HL-60/S4 (cell line): ENCODE measurements around the gene LRRK2.
"Not testable (repeated sequence)": the region's sequence is repeated elsewhere in the genome, so short reads cannot be mapped to it uniquely, and the experiment has no call there.

Experiments used
- in situ Hi-C: fragments of 300-500 bp; cut with MboI; formaldehyde crosslinking; loops from 2 replicates; pipeline ENCODE4 v1.14.3; 2022; ENCODE audit warnings: low sequenced_read_pairs

The LRRK2 gene

GRCh38 chr12:40244526-40245156 lies 19.8 kb downstream of the LRRK2 start:
- in situ Hi-C loops: not testable (repeated sequence)

DNA sequence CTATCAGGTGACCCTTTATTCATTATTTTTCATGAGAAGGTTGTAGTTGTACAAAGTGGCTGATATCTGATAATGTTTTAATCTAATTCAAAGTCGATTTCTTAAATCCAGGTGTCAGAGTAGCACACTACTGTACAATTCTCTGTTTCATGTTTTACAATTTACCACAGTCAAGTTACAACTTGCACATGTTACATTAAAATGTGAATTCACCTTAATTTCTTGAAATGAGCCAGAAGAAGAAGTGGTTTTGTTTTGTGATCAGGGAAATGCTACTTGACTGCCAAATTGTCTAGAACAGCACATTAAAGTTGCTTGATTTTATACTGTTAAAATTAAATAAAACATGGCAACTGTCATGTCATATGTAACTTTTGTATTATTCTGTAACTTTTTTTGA lies 23.2 kb downstream of the LRRK2 start:
- in situ Hi-C loops: no loop called here

DNA sequence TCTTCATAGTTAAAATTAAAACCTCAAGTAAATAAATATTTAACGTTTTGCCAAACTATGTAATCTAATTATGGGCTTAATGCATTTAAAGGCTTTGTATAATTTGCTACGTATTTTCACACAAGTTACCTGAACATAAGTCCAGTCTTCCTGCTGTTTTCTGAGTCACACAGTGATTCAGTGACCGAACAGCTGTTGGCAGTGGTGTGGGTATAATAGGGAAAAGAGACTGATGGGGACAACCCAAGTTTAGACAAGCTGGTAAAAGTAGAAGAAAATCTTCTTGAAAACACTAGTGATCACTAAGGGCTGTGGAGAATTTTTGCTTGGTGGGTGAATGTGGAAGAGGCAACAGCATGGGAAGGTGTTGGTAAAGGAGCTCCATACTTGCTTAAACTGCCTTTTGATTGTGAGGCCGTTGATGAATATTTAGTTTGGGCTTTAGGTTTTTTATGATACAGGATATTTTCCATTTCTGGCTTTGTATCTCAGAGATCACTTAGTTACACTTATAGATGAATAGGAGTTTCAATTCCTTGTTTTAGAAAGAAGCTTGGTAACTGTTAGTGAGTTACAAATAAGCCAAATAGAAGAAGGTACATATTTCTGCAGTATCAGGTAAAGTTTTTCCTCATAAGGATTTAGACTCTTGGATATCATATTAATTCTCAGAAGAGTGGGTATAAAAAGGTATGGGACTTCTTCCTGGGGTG lies 23.9 kb downstream of the LRRK2 start:
- in situ Hi-C loops: no loop called here

DNA sequence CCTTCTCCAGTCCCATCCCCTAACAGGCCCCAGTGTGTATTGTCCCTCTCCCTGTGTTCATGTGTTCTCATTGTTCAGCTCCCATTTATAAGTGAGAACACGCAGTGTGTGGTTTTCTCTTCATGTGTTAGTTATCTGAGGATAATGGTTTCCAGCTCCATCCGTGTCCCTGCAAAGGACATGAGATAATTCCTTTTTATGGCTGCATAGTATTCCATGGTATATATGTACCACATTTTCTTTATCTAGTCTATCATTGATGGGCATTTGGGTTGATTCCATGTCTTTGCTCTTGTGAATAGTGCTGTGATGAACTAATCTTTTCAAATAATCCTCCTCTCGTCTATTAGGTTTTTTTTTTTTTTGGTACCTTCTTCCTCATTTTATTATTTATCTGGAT lies 25.9 kb downstream of the LRRK2 start:
- in situ Hi-C loops: not testable (repeated sequence)

DNA sequence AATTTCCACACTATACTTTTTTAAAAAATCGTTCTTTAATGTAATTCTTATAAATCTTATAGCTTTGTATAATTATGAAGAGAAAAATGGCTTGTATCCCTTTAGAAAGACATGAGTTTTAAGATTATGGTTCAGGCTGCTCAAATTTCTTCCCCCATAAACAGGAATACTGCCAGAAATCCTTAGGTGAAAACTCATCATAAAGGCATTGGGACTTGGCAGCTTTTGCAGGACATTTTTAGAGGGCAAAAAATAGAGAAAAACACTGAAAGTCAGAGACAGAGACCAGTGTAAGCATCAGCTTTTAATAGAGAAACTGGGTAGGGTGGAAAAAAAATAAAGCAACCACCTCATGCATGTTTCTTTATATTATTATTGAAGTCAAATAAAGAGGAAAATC lies 29.1 kb downstream of the LRRK2 start:
- in situ Hi-C loops: no loop called here

DNA sequence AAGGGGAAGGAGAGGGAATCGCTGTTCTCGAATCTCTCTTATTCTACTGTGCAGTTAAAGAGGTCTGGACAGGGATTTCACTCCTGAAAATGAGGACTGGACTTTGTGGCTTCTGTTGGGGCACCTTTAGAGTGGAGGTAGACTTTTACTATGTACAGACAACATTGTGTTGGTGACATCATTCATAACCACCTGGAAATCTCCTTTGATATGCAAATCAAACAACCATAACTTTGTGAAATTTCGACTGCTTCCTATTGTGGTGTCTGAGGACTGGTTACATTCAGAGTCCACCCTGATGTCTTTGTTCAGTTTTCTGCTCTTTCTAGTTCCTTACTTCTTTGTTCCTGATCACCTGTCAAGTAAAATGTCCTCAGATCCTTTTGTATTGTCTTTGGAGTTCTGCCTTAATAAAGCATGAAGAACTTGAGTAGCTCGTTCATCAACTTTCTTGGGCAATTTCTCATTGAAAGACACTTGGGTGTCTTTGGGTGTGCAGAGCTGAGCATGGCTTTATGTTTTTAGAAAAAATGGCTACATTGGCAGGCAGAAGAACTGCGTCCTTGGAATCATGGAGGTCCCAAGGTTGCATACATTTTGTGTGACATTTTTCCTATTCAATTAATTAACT lies 29.8 kb downstream of the LRRK2 start:
- in situ Hi-C loops: no loop called here

- in situ Hi-C loops: no loop called here
Measured at GRCh38 chr12:40258371-40258770, 33.6 kb downstream of the LRRK2 start.

GRCh38 chr12:40261937-40262336 lies 37.1 kb downstream of the LRRK2 start:
- in situ Hi-C loops: no loop called here

DNA sequence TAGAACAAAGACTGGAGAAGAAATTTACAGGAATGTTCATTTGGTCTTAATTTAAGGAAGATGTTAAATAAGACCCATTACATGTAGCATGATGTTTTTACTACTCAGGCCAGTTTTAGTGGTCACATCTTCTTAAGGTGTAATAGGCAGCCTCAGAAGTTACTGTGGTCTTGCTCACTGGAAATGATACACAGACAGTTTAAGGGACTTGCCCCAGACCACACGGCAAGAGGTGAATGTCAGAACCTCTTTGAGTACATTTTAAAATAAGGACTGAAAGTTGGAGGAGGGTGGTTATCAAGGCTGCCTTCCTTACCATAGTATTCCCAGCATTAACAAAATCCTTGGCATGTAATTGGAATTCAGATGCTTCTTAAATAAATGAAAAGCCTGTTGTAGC lies 37.9 kb downstream of the LRRK2 start:
- in situ Hi-C loops: no loop called here

DNA sequence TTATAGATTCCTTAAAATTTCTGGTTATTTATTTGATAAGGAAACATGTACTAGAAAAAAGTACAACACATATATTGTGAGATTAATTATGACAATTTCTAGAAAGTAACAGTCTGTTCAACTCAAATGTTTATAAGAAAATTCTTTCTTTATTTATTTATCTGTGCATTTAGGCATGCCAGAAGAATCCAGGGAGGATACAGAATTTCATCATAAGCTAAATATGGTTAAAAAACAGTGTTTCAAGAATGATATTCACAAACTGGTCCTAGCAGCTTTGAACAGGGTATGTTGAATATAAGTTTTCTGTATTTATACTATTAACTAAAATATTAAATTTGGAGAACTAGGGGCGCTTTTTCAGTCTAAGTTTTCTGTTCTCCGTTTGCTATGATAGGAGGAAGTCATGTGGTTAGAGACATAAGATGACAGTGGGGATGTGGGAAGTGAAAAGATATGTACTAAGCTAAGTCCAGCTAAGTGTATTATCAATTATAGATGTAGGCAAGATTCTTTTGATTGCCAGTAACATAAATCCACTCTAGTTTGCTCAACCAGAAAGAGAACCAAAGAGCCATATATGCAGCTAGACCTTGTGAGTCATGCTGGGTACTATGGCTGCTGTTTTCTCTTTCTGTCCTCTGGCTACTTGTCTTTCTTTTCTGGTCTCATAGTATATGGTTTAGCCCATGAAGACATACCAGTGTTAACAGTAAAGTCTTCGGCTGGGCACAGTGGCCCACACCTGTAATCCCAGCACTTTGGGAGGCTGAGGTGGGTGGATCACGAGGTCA lies 39.0 kb downstream of the LRRK2 start:
- in situ Hi-C loops: no loop called here

GRCh38 chr12:40271981-40272664 lies 47.3 kb downstream of the LRRK2 start:
- in situ Hi-C loops: no loop called here

- in situ Hi-C loops: no loop called here
Measured at GRCh38 chr12:40281791-40282364, 57.1 kb downstream of the LRRK2 start.

GRCh38 chr12:40286583-40286982 lies 61.8 kb downstream of the LRRK2 start:
- in situ Hi-C loops: no loop called here

DNA sequence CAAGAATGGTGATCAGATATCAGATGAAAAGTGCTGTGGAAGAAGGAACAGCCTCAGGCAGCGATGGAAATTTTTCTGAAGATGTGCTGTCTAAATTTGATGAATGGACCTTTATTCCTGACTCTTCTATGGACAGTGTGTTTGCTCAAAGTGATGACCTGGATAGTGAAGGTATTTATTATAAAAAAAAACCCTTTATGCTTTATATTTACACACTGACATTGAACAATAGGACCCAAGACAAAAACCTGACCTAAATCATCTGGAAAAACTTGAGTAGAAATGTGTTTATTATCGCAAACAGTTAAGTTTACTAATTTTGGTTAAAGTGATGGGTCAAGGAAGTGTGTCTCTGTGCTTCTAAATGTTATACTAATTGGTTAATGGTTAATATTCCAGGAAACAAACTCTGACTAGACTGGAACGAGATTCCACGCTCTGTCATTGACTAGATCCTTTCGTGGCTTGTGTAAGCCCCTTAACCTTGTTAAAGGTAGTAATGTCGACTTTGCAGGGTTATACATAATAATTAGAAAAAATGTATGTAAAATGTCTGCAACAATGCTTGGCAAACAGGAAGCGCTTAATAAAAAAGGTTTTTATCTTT lies 62.7 kb downstream of the LRRK2 start:
- in situ Hi-C loops: no loop called here

DNA sequence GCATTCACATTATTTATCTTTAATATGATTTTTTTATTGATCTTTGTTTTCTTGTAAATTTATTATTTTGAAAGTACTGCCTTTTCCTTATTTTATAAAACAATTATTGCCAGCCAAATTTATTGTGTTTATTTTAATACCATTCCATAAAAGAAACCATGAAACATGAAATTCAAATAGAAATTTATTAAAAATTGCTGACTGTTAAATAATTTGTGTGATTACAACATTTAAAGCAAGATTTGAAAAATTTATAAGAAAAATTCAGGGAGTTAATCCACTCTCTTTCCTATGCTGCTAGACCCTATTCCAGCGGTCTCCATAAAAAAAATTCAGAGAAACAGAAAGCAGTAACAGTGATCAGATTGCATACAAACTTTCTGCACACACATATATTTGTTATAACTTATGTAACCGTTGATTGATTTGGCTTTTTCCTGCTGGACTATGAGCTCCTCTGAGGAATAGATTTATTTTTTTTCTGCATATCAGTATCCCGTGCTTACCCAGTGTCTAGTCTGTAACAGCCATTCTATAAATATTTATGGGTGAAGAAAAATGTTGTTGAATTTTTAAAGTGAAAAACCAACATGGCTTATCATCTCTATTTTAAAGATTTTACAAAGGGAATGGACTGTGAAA lies 68.1 kb downstream of the LRRK2 start:
- in situ Hi-C loops: no loop called here

- in situ Hi-C loops: no loop called here
Measured at GRCh38 chr12:40298341-40298740, 73.5 kb downstream of the LRRK2 start.

DNA sequence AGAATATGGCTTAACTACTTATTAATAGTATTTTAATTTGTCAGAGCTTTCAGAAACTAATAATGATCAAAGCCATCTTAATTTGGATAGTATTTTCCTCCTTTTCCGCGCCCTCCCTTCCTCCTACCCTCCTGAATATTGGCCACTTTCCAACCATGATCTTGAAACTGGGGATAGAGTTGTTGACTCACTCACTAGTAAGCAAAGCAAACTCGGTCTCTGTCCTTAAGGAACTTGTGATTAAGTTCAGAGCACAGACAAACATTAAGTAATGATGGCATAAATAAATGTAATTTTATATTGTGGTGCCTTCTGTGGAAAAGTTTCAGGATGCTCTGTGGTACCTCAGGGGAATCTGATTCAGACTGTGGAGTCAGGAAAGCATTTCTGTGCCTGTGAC lies 75.7 kb downstream of the LRRK2 start:
- in situ Hi-C loops: loop anchor here (25.0 kb wide), 2 partner anchors 138 to 538 kb away; no protein-coding TSS in a partner anchor

- in situ Hi-C loops: loop anchor here (25.0 kb wide), 2 partner anchors 147 to 547 kb away; no protein-coding TSS in a partner anchor
Measured at GRCh38 chr12:40309001-40309400, 84.2 kb downstream of the LRRK2 start.

GRCh38 chr12:40310211-40310610 lies 85.4 kb downstream of the LRRK2 start:
- in situ Hi-C loops: loop anchor here (25.0 kb wide), 2 partner anchors 148 to 548 kb away; no protein-coding TSS in a partner anchor
